Panc1 (cell line): ENCODE results near the gene TRAF6. TPM values are rescaled to one million over a fixed set of nuclear protein-coding genes. Genes with fewer than 3 reads are reported as not detected.

Experiments
- ATAC-seq: fragments of 200-7000 bp; cut with Tn5 transposase; 2 replicates; pipeline ENCODE4 v1.9.1; 2020; ENCODE audit warnings: mild to moderate bottlenecking, moderate library complexity
- BruUV-seq: library from RNA; stranded (reverse); fragments of 400-500 nt; replicated peaks from 2 replicates; lab custom pipeline; 2021; lab: Mats Ljungman, UMichigan
- CTCF ChIA-PET: fragments of 300-600 bp; sonication (Branson Sonifier 250); formaldehyde crosslinking; loops from one replicate; lab custom pipeline; 2022; ENCODE audit warnings: antibody characterized with exemption; lab: Charles Lee
- POLR2A ChIA-PET: fragments of 300-600 bp; sonication (Branson Sonifier 250); formaldehyde crosslinking; loops from one replicate; lab custom pipeline; 2022; ENCODE audit warnings: antibody characterized with exemption; lab: Charles Lee
- DNase-seq: peaks from one replicate; pipeline ENCODE4 v3.0.0-alpha.2; 2010; ENCODE audit warnings: low read depth, low spot score
- H3K27ac ChIP-seq: 2 replicates; pipeline ENCODE4 v1.5.1; 2011; ENCODE audit warnings: mild to moderate bottlenecking, low read length, inconsistent platforms
- H3K27me3 ChIP-seq: fragments of 200-500 bp; sonication (Bioruptor generic); 2 replicates; pipeline ENCODE4 v1.6.0; 2014; ENCODE audit warnings: low read length, inconsistent platforms; ENCODE audit not compliant: control insufficient read depth, insufficient read depth
- H3K36me3 ChIP-seq: fragments of 200-500 bp; sonication (Bioruptor generic); 2 replicates; pipeline ENCODE4 v1.5.1; 2014; ENCODE audit warnings: inconsistent platforms, mild to moderate bottlenecking, low read length, moderate library complexity; ENCODE audit not compliant: control insufficient read depth, insufficient read depth
- H3K4me1 ChIP-seq: 2 replicates; pipeline ENCODE4 v1.5.1; 2011; ENCODE audit warnings: inconsistent platforms, mild to moderate bottlenecking, low read length, moderate library complexity; ENCODE audit not compliant: control insufficient read depth, insufficient read depth
- H3K4me3 ChIP-seq, 2 experiments: 2 replicates each; pipeline ENCODE4 v1.5.1; 2011 to 2012; ENCODE audit warnings: low read depth in 2 of 2, low read length in 2 of 2, mild to moderate bottlenecking in 2 of 2, inconsistent platforms in 1 of 2, moderate library complexity in 1 of 2
- H3K9me3 ChIP-seq: fragments of 200-500 bp; sonication (Bioruptor generic); 2 replicates; pipeline ENCODE4 v1.5.1; 2014; ENCODE audit warnings: low read depth, mild to moderate bottlenecking, inconsistent platforms, low read length, moderate library complexity; ENCODE audit not compliant: control insufficient read depth, insufficient read depth
- CTCF ChIP-seq: fragments of 450-650 bp; IDR thresholded peaks from 2 replicates; pipeline ENCODE4 v1.5.1; 2017; ENCODE audit warnings: mild to moderate bottlenecking
- POLR2AphosphoS5 ChIP-seq: IDR thresholded peaks from 2 replicates; pipeline ENCODE4 v1.6.1; 2012; ENCODE audit warnings: mild to moderate bottlenecking, low read depth, low read length, moderate library complexity
- SIN3A ChIP-seq: IDR thresholded peaks from 2 replicates; pipeline ENCODE4 v1.6.1; 2012; ENCODE audit warnings: low read depth, mild to moderate bottlenecking, low read length, moderate library complexity, borderline replicate concordance; ENCODE audit not compliant: insufficient read depth
- TCF7L2 ChIP-seq: IDR thresholded peaks from 2 replicates; pipeline ENCODE4 v1.6.1; 2011; ENCODE audit warnings: mild to moderate bottlenecking, low read depth, low read length, inconsistent platforms
- in situ Hi-C: cut with HindIII; loops from 2 replicates; pipeline ENCODE4 v1.10.0; 2016; ENCODE audit warnings: low sequenced_read_pairs, low pct_unique_long_range_greater_than_20kb
- intact Hi-C: fragments of 100-400 bp; cut with micrococcal nuclease; formaldehyde crosslinking; loops from one replicate; pipeline ENCODE4 v1.10.0; 2022; ENCODE audit not compliant: unreplicated experiment
- total RNA-seq: library from RNA; stranded (reverse); gene quantifications from one replicate; pipeline ENCODE4 v1.2.1, GENCODE V29; 2021; ENCODE audit not compliant: unreplicated experiment
- TF ChIP-seq, protein P1 (sequence below), 2 experiments: IDR thresholded peaks; 2 replicates each; pipeline ENCODE4 v1.6.1; 2011 to 2012; ENCODE audit warnings: low read depth in 2 of 2, control low read depth in 1 of 2, low read length in 1 of 2, mild to moderate bottlenecking in 1 of 2, moderate library complexity in 1 of 2; ENCODE audit not compliant: insufficient read depth in 1 of 2

The TRAF6 gene
- total RNA-seq, 1 experiment from 2014 or later = 10.9 TPM

GRCh38 chr11:36469063-36469462 is 41.0 kb downstream of the TRAF6 start:
- DNase-seq = no peak
- BruUV-seq = no TSS peak
- Histone ChIP-seq H3K36me3 (no peaks in the 10 kb centered on the region), H3K4me1 (no peaks in the 10 kb centered on the region), H3K9me3 (no peaks in the 10 kb centered on the region), H3K27me3 (peaks cover 2% of the 10 kb centered on the region), H3K4me3 (no peak overlapping the region), H3K27ac (no peak overlapping the region)
- ChIA-PET CTCF (no interaction called here), POLR2A (no interaction called here)
- no peak for ATAC-seq
- in situ Hi-C loops = no loop called here
- intact Hi-C loops = no loop called here
- TF ChIP-seq POLR2AphosphoS5 = no peak
- TF ChIP-seq CTCF = peak; percentile 21

- TF ChIP-seq POLR2AphosphoS5 (no peak), SIN3A (no peak), CTCF (no peak), TCF7L2 (no peak)
- TF ChIP-seq, protein P1, sequence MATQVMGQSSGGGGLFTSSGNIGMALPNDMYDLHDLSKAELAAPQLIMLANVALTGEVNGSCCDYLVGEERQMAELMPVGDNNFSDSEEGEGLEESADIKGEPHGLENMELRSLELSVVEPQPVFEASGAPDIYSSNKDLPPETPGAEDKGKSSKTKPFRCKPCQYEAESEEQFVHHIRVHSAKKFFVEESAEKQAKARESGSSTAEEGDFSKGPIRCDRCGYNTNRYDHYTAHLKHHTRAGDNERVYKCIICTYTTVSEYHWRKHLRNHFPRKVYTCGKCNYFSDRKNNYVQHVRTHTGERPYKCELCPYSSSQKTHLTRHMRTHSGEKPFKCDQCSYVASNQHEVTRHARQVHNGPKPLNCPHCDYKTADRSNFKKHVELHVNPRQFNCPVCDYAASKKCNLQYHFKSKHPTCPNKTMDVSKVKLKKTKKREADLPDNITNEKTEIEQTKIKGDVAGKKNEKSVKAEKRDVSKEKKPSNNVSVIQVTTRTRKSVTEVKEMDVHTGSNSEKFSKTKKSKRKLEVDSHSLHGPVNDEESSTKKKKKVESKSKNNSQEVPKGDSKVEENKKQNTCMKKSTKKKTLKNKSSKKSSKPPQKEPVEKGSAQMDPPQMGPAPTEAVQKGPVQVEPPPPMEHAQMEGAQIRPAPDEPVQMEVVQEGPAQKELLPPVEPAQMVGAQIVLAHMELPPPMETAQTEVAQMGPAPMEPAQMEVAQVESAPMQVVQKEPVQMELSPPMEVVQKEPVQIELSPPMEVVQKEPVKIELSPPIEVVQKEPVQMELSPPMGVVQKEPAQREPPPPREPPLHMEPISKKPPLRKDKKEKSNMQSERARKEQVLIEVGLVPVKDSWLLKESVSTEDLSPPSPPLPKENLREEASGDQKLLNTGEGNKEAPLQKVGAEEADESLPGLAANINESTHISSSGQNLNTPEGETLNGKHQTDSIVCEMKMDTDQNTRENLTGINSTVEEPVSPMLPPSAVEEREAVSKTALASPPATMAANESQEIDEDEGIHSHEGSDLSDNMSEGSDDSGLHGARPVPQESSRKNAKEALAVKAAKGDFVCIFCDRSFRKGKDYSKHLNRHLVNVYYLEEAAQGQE (IDR thresholded peaks at IDR 0.05; ENCODE audit: insufficient read depth in 1 of 2, low read depth in 2 of 2, low read length in 1 of 2) = no peak
- no peak for ATAC-seq
- intact Hi-C loops = no loop called here
- Histone ChIP-seq H3K36me3 (no peaks in the 10 kb centered on the region), H3K4me3 (no peak overlapping the region), H3K27me3 (peaks cover 2% of the 10 kb centered on the region), H3K4me1 (no peaks in the 10 kb centered on the region), H3K9me3 (no peaks in the 10 kb centered on the region), H3K27ac (no peak overlapping the region)
- CTCF ChIA-PET = interaction anchor here (0.8 kb wide), 1 partner anchor 11 kb away, joined by 3 read pairs; no protein-coding TSS in a partner anchor
- in situ Hi-C loops = no loop called here
- no TSS peak for BruUV-seq
- POLR2A ChIA-PET = no interaction called here
- DNase-seq = no peak
These were observed 42.2 kb downstream of the TRAF6 start for GRCh38 chr11:36467916-36468315.
